22Rv1 (cell line): Measurements from ENCODE around the gene IGF2BP2.

ENCODE experiments used
- CTCF ChIP-seq: fragments of 450-650 bp; IDR thresholded peaks from 2 replicates; pipeline ENCODE4 v1.5.1; 2017; ENCODE audit warnings: mild to moderate bottlenecking
- ZFX ChIP-seq: fragments of 450-650 bp; IDR thresholded peaks from 2 replicates; pipeline ENCODE4 v1.6.1; 2017; ENCODE audit warnings: antibody characterized with exemption, borderline replicate concordance

GRCh38 chr3:185767002-185767688 lies 57.7 kb downstream of the IGF2BP2 start:
- TF ChIP-seq CTCF: no peak
- TF ChIP-seq ZFX: no peak
